ENCODE measurements around the gene STT3B.
A peak's percentile ranks its signal among the peaks of the same experiment; 100 is the strongest.
"Not testable (repeated sequence)": the region's sequence is repeated elsewhere in the genome, so short reads cannot be mapped to it uniquely, and the experiment has no call there.

STT3B gene

GRCh38 chr3:31605333-31605732 lies 72.6 kb downstream of the STT3B start:
- DNase-seq (ENCODE audit: low read depth) = not testable (repeated sequence)

- DNase-seq (ENCODE audit: low read depth) = no peak
Measured at GRCh38 chr3:31606453-31606852, 73.7 kb downstream of the STT3B start.

GRCh38 chr3:31610700-31611275 lies 78.1 kb downstream of the STT3B start:
- peak; percentile 57 for DNase-seq (ENCODE audit: low read depth)

- DNase-seq (ENCODE audit: low read depth) = no peak
Measured at GRCh38 chr3:31613177-31613576, 80.5 kb downstream of the STT3B start.

- peak; percentile 39 for DNase-seq (ENCODE audit: low read depth)
Measured at GRCh38 chr3:31613654-31614053, 80.9 kb downstream of the STT3B start.

- no peak for DNase-seq (ENCODE audit: low read depth)
Measured at GRCh38 chr3:31614162-31614921, 81.6 kb downstream of the STT3B start.

- no peak for DNase-seq (ENCODE audit: low read depth)
Measured at GRCh38 chr3:31615071-31615875, 82.5 kb downstream of the STT3B start.

- DNase-seq (ENCODE audit: low read depth) = no peak
Measured at GRCh38 chr3:31616711-31617110, 84.0 kb downstream of the STT3B start.

- no peak for DNase-seq (ENCODE audit: low read depth)
Measured at GRCh38 chr3:31620656-31621055, 87.9 kb downstream of the STT3B start.

- DNase-seq (ENCODE audit: low read depth) = no peak
Measured at GRCh38 chr3:31621314-31621713, 88.6 kb downstream of the STT3B start.

GRCh38 chr3:31622636-31623288 lies 90.0 kb downstream of the STT3B start:
- DNase-seq (ENCODE audit: low read depth) = no peak

GRCh38 chr3:31624083-31624709 lies 91.5 kb downstream of the STT3B start:
- no peak for DNase-seq (ENCODE audit: low read depth)

DNA sequence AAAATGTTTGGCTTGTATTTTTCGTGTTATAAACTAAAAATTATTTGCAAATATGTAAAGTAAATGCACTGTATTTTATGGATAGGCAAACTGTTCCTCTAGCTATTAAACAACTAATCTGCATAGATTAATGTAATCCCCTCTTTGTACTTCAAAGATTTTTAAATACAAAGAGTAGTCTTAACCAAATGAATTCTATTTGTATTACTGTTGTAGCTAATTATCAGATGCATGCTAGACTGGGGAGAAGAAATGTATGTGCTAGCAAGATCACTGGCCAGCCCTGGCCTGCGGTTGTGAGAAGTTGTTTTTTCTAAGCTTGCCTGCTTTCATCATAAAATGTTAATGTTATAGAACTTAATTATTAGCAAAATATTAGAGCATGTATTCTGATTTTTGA lies 92.6 kb downstream of the STT3B start:
- no peak for DNase-seq (ENCODE audit: low read depth)

GRCh38 chr3:31629054-31629453 lies 96.3 kb downstream of the STT3B start:
- no peak for DNase-seq (ENCODE audit: low read depth)

GRCh38 chr3:31634476-31634875 lies 101.8 kb downstream of the STT3B start:
- DNase-seq (ENCODE audit: low read depth) = no peak

DNA sequence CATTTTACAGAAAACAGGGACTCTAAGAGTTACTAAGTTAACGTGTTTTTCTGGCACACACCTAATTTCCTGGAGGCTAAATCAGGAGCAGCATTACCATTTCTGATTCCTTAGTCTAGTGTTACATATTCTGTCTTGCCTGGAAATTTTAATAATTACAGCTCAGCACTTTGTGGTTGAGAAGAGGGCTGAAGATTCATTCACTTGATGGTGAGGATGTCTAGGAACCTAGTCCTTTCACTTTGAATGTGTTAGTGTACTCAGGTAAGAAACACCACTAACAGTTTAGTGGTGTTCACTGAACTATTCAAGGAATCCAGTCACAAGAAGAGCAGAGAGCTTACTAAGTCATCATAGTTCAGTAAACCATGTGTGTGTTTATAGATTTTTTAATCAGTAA lies 102.8 kb downstream of the STT3B start:
- no peak for DNase-seq (ENCODE audit: low read depth)

GRCh38 chr3:31636049-31636448 lies 103.3 kb downstream of the STT3B start:
- no peak for DNase-seq (ENCODE audit: low read depth)

DNA sequence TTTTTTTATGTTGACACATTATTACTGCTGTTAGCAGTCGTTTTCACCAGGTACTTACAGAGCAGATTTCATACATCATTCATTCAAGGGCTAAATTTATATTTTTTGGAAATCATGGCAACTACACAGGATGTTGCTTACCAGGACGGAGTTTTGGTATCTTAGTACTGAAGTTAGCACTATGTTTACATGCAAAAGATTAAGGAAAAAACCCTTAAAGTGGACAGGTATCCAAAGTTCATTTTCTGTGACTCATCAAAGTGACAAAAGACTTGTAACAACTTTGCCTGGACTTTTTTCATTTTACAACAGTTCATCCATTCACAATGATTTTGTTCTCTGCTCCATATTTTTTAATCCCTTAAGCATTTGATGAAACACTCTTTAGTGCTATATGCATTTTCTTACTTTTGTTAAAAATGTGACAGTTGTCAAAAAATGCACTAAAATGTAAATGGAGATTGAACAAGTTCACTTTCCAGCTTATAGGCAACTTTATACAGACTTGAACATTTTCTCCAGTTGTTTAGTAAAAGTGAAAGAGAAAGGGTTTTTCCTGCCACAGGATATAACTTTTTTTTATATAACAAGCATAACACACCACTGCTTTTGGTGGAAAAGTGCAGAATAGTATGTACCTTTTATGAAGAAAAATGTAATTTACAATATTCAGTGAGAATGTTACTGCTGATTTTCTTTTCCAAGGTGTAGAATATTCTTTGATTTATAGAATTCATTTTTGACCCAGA lies 104.1 kb downstream of the STT3B start:
- DNase-seq (ENCODE audit: low read depth) = no peak

GRCh38 chr3:31639828-31640227 lies 107.1 kb downstream of the STT3B start:
- no peak for DNase-seq (ENCODE audit: low read depth)

DNA sequence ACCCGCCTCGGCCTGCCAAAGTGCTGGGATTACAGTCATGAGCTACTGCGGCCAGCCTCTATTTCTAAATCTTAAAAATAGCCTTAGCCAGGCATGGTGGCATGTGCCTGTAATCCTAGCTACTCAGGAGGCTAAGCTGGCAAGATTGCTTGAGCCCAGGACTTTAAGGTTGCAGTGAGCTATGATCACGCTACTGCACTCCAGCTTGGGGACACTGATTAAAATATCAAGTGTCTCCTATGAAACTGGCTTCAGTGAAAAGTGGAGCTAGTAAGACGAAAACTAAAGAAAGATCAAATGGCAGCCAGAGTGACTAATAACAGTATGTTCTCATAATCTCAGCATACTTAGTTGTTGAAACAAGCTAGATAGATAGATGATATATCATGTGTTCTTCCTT lies 112.5 kb downstream of the STT3B start:
- peak; percentile 14 for DNase-seq (ENCODE audit: low read depth)

- DNase-seq (ENCODE audit: low read depth) = no peak
Measured at GRCh38 chr3:31648286-31648968, 115.7 kb downstream of the STT3B start.

Data from amniotic epithelial cell (primary cell).